ENCODE measurements around the gene SLC39A8. TPM values are rescaled to one million over a fixed set of nuclear protein-coding genes. Genes with fewer than 3 reads are reported as not detected.

The SLC39A8 gene
- polyA plus RNA-seq, 3 donors: 1.8 to 7.8 (median 6.1) TPM

DNA sequence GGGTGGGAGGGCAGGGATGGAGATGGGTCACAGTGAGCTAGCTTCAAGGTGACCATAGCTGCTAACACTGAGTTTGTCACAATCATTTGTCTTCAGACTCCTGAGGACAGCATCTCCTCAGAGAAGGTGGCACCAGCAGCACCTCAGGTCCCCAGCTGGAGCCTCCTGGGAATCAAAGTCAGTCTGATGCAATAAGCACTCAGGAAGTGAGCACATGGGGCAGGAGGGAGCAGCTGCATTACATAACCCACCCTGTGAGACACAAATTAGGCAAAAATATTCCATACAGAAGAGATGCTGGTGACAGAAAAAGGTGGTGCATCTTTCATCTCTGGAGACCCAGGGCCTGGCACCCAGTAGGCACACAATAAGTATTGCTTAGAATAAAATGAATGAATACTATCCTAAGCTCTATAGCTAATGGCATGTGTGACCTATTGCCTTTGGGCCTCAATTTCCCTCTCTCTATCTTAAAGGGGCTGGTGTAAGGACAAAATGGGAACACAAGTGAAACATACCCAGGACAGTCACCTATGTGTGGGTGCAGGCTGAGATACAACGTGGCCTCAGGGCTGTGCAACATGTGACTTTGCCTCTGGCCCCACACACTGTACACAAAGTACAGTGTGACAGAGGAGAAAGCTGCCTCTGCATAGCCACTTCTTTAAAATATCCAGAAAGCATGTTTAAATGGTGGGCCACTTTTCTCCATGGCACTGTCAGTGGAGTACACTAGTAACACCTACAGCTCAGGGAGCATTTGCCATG is 37.1 kb downstream of the SLC39A8 start:
- no peaks in the 10 kb centered on the region for H3K36me3 ChIP-seq (replicated peaks in 1 of 2; ENCODE audit: control insufficient read depth in 1 of 2, insufficient read depth in 2 of 2, low read length in 2 of 2)
- WGBS (ENCODE audit: insufficient coverage): no CpG with 5 or more reads among the region's 1 CpG
- peak overlapping the region in 2 of 7 donors; percentile 25 to 37 for H3K27ac Mint-ChIP-seq
- H2AFZ ChIP-seq (ENCODE audit: insufficient read depth, low read depth, low read length, poor library complexity, severe bottlenecking): no peak overlapping the region
- H3K27me3 ChIP-seq (ENCODE audit: control insufficient read depth in 2 of 2, insufficient read depth in 2 of 2, low read length in 2 of 2): no peaks in the 10 kb centered on the region
- intact Hi-C loops (cut with micrococcal nuclease): no loop called here
- H3K9ac ChIP-seq (ENCODE audit: insufficient read depth, low read length, poor library complexity, severe bottlenecking): no peak overlapping the region
- TF ChIP-seq, protein P1, sequence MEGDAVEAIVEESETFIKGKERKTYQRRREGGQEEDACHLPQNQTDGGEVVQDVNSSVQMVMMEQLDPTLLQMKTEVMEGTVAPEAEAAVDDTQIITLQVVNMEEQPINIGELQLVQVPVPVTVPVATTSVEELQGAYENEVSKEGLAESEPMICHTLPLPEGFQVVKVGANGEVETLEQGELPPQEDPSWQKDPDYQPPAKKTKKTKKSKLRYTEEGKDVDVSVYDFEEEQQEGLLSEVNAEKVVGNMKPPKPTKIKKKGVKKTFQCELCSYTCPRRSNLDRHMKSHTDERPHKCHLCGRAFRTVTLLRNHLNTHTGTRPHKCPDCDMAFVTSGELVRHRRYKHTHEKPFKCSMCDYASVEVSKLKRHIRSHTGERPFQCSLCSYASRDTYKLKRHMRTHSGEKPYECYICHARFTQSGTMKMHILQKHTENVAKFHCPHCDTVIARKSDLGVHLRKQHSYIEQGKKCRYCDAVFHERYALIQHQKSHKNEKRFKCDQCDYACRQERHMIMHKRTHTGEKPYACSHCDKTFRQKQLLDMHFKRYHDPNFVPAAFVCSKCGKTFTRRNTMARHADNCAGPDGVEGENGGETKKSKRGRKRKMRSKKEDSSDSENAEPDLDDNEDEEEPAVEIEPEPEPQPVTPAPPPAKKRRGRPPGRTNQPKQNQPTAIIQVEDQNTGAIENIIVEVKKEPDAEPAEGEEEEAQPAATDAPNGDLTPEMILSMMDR (IDR thresholded peaks at IDR 0.05): no peak
- peak in 1 of 3 donors; percentile 17 for DNase-seq
- H3K9me3 ChIP-seq (replicated peaks in 1 of 2; ENCODE audit: control insufficient read depth in 1 of 2, insufficient read depth in 1 of 2, low read length in 2 of 2): no peaks in the 10 kb centered on the region
- H3K4me1 Mint-ChIP-seq: peaks cover 11% of the 10 kb centered on the region
- H3K79me2 ChIP-seq (ENCODE audit: insufficient read depth, low read length): no peaks in the 10 kb centered on the region
- H3K27ac ChIP-seq (ENCODE audit: low read depth in 1 of 2, low read length in 2 of 2): no peak overlapping the region
- no peak overlapping the region for H3K4me3 Mint-ChIP-seq
- H3K36me3 Mint-ChIP-seq: peaks cover 1 to 4% of the 10 kb centered on the region in 2 donors
- no peak overlapping the region for H3K4me3 ChIP-seq (replicated peaks in 1 of 3; ENCODE audit: low read depth in 2 of 3, low read length in 3 of 3)
- no peaks in the 10 kb centered on the region for H3K27me3 Mint-ChIP-seq (ENCODE audit: low read depth in 3 of 3)
- H3K4me2 ChIP-seq (replicated peaks; ENCODE audit: extremely low read depth, low read length, poor library complexity, severe bottlenecking): no peak overlapping the region
- H3K9me3 Mint-ChIP-seq: no peaks in the 10 kb centered on the region
- peaks cover 6 to 10% of the 10 kb centered on the region in 2 donors for H3K4me1 ChIP-seq (ENCODE audit: control insufficient read depth in 1 of 2, insufficient read depth in 2 of 2, low read length in 2 of 2)
- H4K20me1 ChIP-seq (ENCODE audit: insufficient read depth, low read length): no peaks in the 10 kb centered on the region

DNA sequence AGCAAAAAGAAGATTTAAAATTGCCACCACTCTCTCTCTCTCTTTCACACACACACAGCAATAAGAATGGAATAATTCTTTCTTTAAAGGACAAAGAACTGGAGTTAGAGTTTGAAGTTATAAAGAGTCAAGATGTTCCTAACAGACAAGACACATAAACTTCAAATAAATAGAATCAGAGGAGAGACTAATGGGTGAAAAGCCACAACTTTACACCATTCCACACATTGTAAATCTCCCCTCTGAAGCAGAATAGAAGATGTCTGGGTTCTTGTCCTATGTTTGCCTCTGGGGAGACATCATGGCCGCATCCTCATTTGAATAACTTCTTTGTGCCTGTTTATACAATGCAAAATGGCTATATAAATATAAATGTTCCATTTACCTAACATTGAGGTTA is 39.6 kb downstream of the SLC39A8 start:
- Histone ChIP-seq H3K27me3 (ENCODE audit: control insufficient read depth in 2 of 2, insufficient read depth in 2 of 2, low read length in 2 of 2) (no peaks in the 10 kb centered on the region), H3K4me1 (ENCODE audit: control insufficient read depth in 1 of 2, insufficient read depth in 2 of 2, low read length in 2 of 2) (peaks cover 6 to 10% of the 10 kb centered on the region in 2 donors), H2AFZ (ENCODE audit: insufficient read depth, low read depth, low read length, poor library complexity, severe bottlenecking) (no peak overlapping the region), H3K9me3 (replicated peaks in 1 of 2; ENCODE audit: control insufficient read depth in 1 of 2, insufficient read depth in 1 of 2, low read length in 2 of 2) (no peaks in the 10 kb centered on the region), H3K9ac (ENCODE audit: insufficient read depth, low read length, poor library complexity, severe bottlenecking) (no peak overlapping the region), H3K4me2 (replicated peaks; ENCODE audit: extremely low read depth, low read length, poor library complexity, severe bottlenecking) (no peak overlapping the region), H4K20me1 (ENCODE audit: insufficient read depth, low read length) (no peaks in the 10 kb centered on the region), H3K27ac (ENCODE audit: low read depth in 1 of 2, low read length in 2 of 2) (no peak overlapping the region), H3K36me3 (replicated peaks in 1 of 2; ENCODE audit: control insufficient read depth in 1 of 2, insufficient read depth in 2 of 2, low read length in 2 of 2) (no peaks in the 10 kb centered on the region), H3K4me3 (replicated peaks in 1 of 3; ENCODE audit: low read depth in 2 of 3, low read length in 3 of 3) (no peak overlapping the region), H3K79me2 (ENCODE audit: insufficient read depth, low read length) (no peaks in the 10 kb centered on the region)
- Mint-ChIP-seq H3K27ac (no peak overlapping the region), H3K9me3 (no peaks in the 10 kb centered on the region), H3K4me3 (no peak overlapping the region), H3K36me3 (peaks cover 4 to 12% of the 10 kb centered on the region in 2 donors), H3K4me1 (peaks cover 11% of the 10 kb centered on the region), H3K27me3 (ENCODE audit: low read depth in 3 of 3) (no peaks in the 10 kb centered on the region)
- DNase-seq: no peak
- no CpG with 5 or more reads among the region's 1 CpG for WGBS (ENCODE audit: insufficient coverage)
- TF ChIP-seq, protein P1 (IDR thresholded peaks at IDR 0.05): no peak
- intact Hi-C loops (cut with micrococcal nuclease): no loop called here

Data from CD14-positive monocyte (primary cell).